B cell (primary cell): Measurements from ENCODE around the gene TEDC1. TPM values are rescaled to one million over a fixed set of nuclear protein-coding genes. Genes with fewer than 3 reads are reported as not detected.

Source experiments
- ATAC-seq: fragments of 200-7000 bp; cut with Tn5 transposase; one replicate; pipeline ENCODE4 v1.10.0; 2021; ENCODE audit warnings: low read depth, mild to moderate bottlenecking, moderate number of reproducible peaks, moderate library complexity
- CTCF ChIA-PET: fragments of 350-600 bp; sonication (Branson Sonifier 250); formaldehyde crosslinking; loops from one replicate; lab custom pipeline; 2021; ENCODE audit warnings: antibody characterized with exemption, inconsistent platforms; lab: Charles Lee
- POLR2A ChIA-PET: fragments of 350-600 bp; sonication (Branson Sonifier 250); formaldehyde crosslinking; loops from one replicate; lab custom pipeline; 2021; ENCODE audit warnings: antibody characterized with exemption; lab: Charles Lee
- DNase-seq: peaks from one replicate; pipeline ENCODE4 v3.0.0; 2013
- H2AFZ ChIP-seq: 2 replicates; pipeline ENCODE4 v1.6.1; 2012; ENCODE audit warnings: mild to moderate bottlenecking, low read depth, low read length; ENCODE audit not compliant: insufficient read depth, poor library complexity, severe bottlenecking
- H3K27ac ChIP-seq, 2 donors: 1 replicate in 1 of 2; 2 replicates in 1 of 2; pipeline ENCODE4 v1.5.1; 2012 to 2013; ENCODE audit warnings: low read length in 2 of 2, mild to moderate bottlenecking in 2 of 2, moderate library complexity in 1 of 2
- H3K27me3 ChIP-seq, 4 experiments: fragments of 200-600 bp in 1 of 4; sonication (generic) in 1 of 4; replicated peaks in 1 of 4; 1 replicate in 2 of 4; 2 replicates in 2 of 4; pipeline versions ENCODE4 v1.6.1 to v1.7.0; 2013 to 2016; ENCODE audit warnings: low read length in 3 of 4, mild to moderate bottlenecking in 2 of 4, mixed read lengths in 1 of 4, moderate library complexity in 1 of 4; ENCODE audit not compliant: insufficient read depth in 4 of 4, control insufficient read depth in 3 of 4; ENCODE audit errors: control extremely low read depth in 1 of 4
- H3K36me3 ChIP-seq, 2 experiments: replicated peaks in 1 of 2; 1 replicate in 1 of 2; 2 replicates in 1 of 2; pipeline versions ENCODE4 v1.6.1 to v1.7.1; 2013; ENCODE audit warnings: low read length in 1 of 2; ENCODE audit not compliant: insufficient read depth in 2 of 2, control insufficient read depth in 1 of 2; ENCODE audit errors: control extremely low read depth in 1 of 2, extremely low read depth in 1 of 2
- H3K4me1 ChIP-seq, 2 donors: fragments of 200-600 bp in 1 of 2; sonication (generic) in 1 of 2; 1 replicate in 1 of 2; 2 replicates in 1 of 2; pipeline versions ENCODE4 v1.5.1 to v1.6.1; 2013 to 2017; ENCODE audit warnings: low read length in 2 of 2; ENCODE audit not compliant: control insufficient read depth in 2 of 2, insufficient read depth in 2 of 2
- H3K4me2 ChIP-seq: replicated peaks from 2 replicates; pipeline ENCODE3; 2012; ENCODE audit warnings: mild to moderate bottlenecking, low read depth, low read length; ENCODE audit not compliant: poor library complexity, severe bottlenecking
- H3K4me3 ChIP-seq, 5 experiments: fragments of 200-600 bp in 1 of 5; sonication (generic) in 1 of 5; 1 replicate in 3 of 5; 2 replicates in 2 of 5; pipeline versions ENCODE4 v1.5.1 to v1.7.0; 2011 to 2016; ENCODE audit warnings: low read length in 4 of 5, mild to moderate bottlenecking in 4 of 5, low read depth in 2 of 5, control low read depth in 1 of 5, moderate library complexity in 1 of 5; ENCODE audit not compliant: insufficient read depth in 1 of 5; ENCODE audit errors: control extremely low read depth in 1 of 5, extremely low read depth in 1 of 5
- H3K79me2 ChIP-seq: fragments of 200-600 bp; sonication (generic); one replicate; pipeline ENCODE4 v1.6.0; 2016; ENCODE audit warnings: low read length; ENCODE audit not compliant: control insufficient read depth, insufficient read depth
- H3K9ac ChIP-seq: fragments of 200-600 bp; sonication (generic); 2 replicates; pipeline ENCODE4 v1.6.1; 2017; ENCODE audit warnings: mild to moderate bottlenecking, low read length, moderate library complexity
- H3K9me3 ChIP-seq, 3 donors: one replicate each; pipeline versions ENCODE4 v1.6.1 to v1.7.1; 2013; ENCODE audit warnings: low read length in 2 of 3; ENCODE audit not compliant: control insufficient read depth in 2 of 3, insufficient read depth in 1 of 3; ENCODE audit errors: control extremely low read depth in 1 of 3
- H4K20me1 ChIP-seq: 2 replicates; pipeline ENCODE4 v1.6.0; 2012; ENCODE audit warnings: mild to moderate bottlenecking, low read length; ENCODE audit not compliant: insufficient read depth, control insufficient read depth, poor library complexity, severe bottlenecking
- H3K27ac Mint-ChIP-seq: one replicate; pipeline ENCODE4 v1.8.0; 2021; ENCODE audit warnings: mixed read lengths
- H3K27me3 Mint-ChIP-seq: one replicate; pipeline ENCODE4 v1.8.0; 2021; ENCODE audit warnings: mixed read lengths
- H3K4me1 Mint-ChIP-seq: one replicate; pipeline ENCODE4 v1.8.0; 2021; ENCODE audit warnings: mixed read lengths
- H3K4me3 Mint-ChIP-seq: one replicate; pipeline ENCODE4 v1.8.0; 2021; ENCODE audit warnings: mixed read lengths
- H3K9me3 Mint-ChIP-seq: one replicate; pipeline ENCODE4 v1.8.0; 2022; ENCODE audit warnings: mixed read lengths; ENCODE audit not compliant: insufficient read depth
- EZH2 ChIP-seq: IDR thresholded peaks from 2 replicates; pipeline ENCODE4 v1.6.1; 2012; ENCODE audit warnings: borderline replicate concordance, low read depth, mild to moderate bottlenecking, moderate library complexity, low read length; ENCODE audit not compliant: insufficient read depth, poor library complexity, severe bottlenecking
- WGBS: methylation state at CpG from one replicate; pipeline ENCODE4 v1.1.5; 2013; ENCODE audit warnings: missing lambda C conversion rate; ENCODE audit not compliant: insufficient coverage; 5-methylcytosine and 5-hydroxymethylcytosine counted together
- intact Hi-C: fragments of 100-400 bp; cut with micrococcal nuclease; formaldehyde crosslinking; loops from one replicate; pipeline ENCODE4 v1.10.0; 2022
- polyA plus RNA-seq: library from polyadenylated mRNA; depleted of rRNA; stranded (reverse); fragments of >200 nt; gene quantifications from 2 replicates; pipeline ENCODE4 v1.2.3, GENCODE V29; 2012
- total RNA-seq, 2 donors: library from RNA; stranded (reverse); fragments of 120-200 nt in 1 of 2; gene quantifications; 1 replicate in 1 of 2; 2 replicates in 1 of 2; pipeline versions ENCODE4 v1.2.3 to v1.2.4, GENCODE V29; 2013 to 2022
- TF ChIP-seq, protein P1 (sequence below): fragments of 200-600 bp; IDR thresholded peaks from one replicate; pipeline ENCODE4 v1.8.0; 2022; ENCODE audit warnings: antibody characterized with exemption, mild to moderate bottlenecking

Gene TEDC1
- total and polyA plus RNA-seq, 2 donors (not counting 1 experiment from before 2014, with no cell fraction given): 19.7 to 22.2 TPM

DNA sequence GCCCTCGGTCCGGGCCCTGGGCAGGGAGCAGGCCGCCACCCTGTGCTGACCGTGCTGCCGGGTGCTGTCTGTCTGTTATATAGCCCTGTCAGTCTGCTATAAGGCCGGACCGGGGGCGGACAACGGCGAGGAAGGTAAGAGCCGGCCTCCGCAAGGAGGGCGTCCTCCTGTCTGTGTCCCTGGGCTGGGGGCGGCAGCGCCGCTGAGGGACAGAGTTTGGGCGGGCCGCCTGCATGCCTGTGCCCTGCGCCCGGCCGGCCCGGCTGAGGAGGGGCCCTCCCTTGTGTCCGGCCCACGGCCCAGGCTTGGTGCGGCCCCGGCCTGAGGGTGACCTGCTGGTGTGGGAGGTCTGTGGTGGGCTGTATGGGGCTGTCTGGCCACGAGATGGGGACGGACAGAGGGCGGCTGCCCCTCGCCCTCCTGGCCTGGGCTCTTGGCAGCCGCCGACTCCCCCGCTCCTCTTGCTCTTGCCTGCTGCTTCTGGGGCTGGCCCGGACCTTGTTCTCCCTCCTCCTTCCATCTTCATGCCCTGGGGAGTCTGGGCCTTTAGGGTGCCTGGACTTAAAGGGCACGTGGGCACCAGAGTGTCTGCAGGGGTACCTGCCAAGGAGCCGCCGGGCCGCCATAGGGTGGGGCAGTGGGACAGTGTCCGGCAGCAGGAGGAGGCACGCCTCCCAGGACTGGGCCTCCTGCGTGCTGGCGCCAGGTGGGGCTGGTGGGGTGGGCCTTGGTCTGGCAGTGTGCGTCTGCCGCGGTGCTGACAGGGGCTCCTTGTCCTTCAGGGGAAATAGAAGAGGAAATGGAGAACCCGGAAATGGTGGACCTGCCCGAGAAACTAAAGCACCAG is 41.5 kb upstream of the TEDC1 start:
- intact Hi-C loops: loop anchor here (2.0 kb wide), 1 partner anchor 79 kb away; no protein-coding TSS in a partner anchor
- WGBS: 96% methylated on average over 43 of the region's 47 CpGs
- CTCF ChIA-PET: interaction anchor here (2.4 kb wide), 1 partner anchor 40 kb away, joined by 9 read pairs; no protein-coding TSS in a partner anchor

DNA sequence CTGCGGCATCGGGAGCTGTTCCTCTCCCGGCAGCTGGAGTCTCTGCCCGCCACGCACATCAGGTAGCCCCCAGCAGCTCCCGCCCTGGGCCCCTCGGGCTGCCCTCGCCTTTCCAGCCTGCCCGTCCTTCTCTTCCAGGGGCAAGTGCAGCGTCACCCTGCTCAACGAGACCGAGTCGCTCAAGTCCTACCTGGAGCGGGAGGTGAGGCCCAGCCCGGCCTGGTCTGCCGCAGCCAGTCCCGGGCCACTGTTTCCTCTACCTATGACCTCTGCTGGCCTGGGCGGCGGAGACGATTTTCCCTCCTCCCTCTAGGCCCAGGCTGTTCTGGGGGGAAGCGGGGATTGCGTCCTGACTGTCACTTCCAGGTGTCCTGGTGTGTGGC is 40.9 kb upstream of the TEDC1 start:
- ChIA-PET POLR2A (no interaction called here), CTCF (interaction anchor here (2.4 kb wide), 1 partner anchor 39 kb away, joined by 9 read pairs; no protein-coding TSS in a partner anchor)
- no peak for TF ChIP-seq EZH2
- TF ChIP-seq, protein P1, sequence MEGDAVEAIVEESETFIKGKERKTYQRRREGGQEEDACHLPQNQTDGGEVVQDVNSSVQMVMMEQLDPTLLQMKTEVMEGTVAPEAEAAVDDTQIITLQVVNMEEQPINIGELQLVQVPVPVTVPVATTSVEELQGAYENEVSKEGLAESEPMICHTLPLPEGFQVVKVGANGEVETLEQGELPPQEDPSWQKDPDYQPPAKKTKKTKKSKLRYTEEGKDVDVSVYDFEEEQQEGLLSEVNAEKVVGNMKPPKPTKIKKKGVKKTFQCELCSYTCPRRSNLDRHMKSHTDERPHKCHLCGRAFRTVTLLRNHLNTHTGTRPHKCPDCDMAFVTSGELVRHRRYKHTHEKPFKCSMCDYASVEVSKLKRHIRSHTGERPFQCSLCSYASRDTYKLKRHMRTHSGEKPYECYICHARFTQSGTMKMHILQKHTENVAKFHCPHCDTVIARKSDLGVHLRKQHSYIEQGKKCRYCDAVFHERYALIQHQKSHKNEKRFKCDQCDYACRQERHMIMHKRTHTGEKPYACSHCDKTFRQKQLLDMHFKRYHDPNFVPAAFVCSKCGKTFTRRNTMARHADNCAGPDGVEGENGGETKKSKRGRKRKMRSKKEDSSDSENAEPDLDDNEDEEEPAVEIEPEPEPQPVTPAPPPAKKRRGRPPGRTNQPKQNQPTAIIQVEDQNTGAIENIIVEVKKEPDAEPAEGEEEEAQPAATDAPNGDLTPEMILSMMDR: no peak
- H3K9me3 Mint-ChIP-seq: no peaks in the 10 kb centered on the region
- H4K20me1 ChIP-seq: peaks cover 41% of the 10 kb centered on the region
- ATAC-seq (no peak), DNase-seq (no peak)
- H3K27me3 ChIP-seq: no peaks in the 10 kb centered on the region
- no peak overlapping the region for H3K27ac ChIP-seq
- no peaks in the 10 kb centered on the region for H3K4me1 Mint-ChIP-seq
- H3K27ac Mint-ChIP-seq: no peak overlapping the region
- H3K36me3 ChIP-seq: peaks cover 0 to 26% of the 10 kb centered on the region in 2 experiments
- WGBS: 98% methylated on average over 17 of the region's 22 CpGs
- no peaks in the 10 kb centered on the region for H3K27me3 Mint-ChIP-seq
- H3K4me3 ChIP-seq: no peak overlapping the region
- no peaks in the 10 kb centered on the region for H3K9me3 ChIP-seq
- no peaks in the 10 kb centered on the region for H3K4me1 ChIP-seq
- H3K79me2 ChIP-seq: peaks cover 39% of the 10 kb centered on the region
- no peak overlapping the region for H2AFZ ChIP-seq
- H3K9ac ChIP-seq: no peak overlapping the region
- intact Hi-C loops: no loop called here
- H3K4me3 Mint-ChIP-seq: no peak overlapping the region
- no peak overlapping the region for H3K4me2 ChIP-seq

More for the DNA sequence above, 41.5 kb upstream of the TEDC1 start:
- no peaks in the 10 kb centered on the region for H3K9me3 ChIP-seq
- DNase-seq (no peak), ATAC-seq (no peak)
- peaks cover 0 to 26% of the 10 kb centered on the region in 2 experiments for H3K36me3 ChIP-seq
- H3K9me3 Mint-ChIP-seq: no peaks in the 10 kb centered on the region
- no peak overlapping the region for H3K4me2 ChIP-seq
- no peak overlapping the region for H3K9ac ChIP-seq
- POLR2A ChIA-PET: no interaction called here
- H3K27me3 ChIP-seq: no peaks in the 10 kb centered on the region
- no peak overlapping the region for H3K27ac ChIP-seq
- no peak overlapping the region for H2AFZ ChIP-seq
- no peak overlapping the region for H3K4me3 Mint-ChIP-seq
- H3K4me3 ChIP-seq: no peak overlapping the region
- no peaks in the 10 kb centered on the region for H3K27me3 Mint-ChIP-seq
- no peaks in the 10 kb centered on the region for H3K4me1 Mint-ChIP-seq
- H3K4me1 ChIP-seq: no peaks in the 10 kb centered on the region
- H3K79me2 ChIP-seq: peaks cover 41% of the 10 kb centered on the region
- H3K27ac Mint-ChIP-seq: no peak overlapping the region
- TF ChIP-seq EZH2: no peak
- TF ChIP-seq, protein P1: no peak
- peaks cover 41% of the 10 kb centered on the region for H4K20me1 ChIP-seq
